T47D (cell line): Measurements from ENCODE around the gene TMEM41B.
"Not testable (repeated sequence)": the region's sequence is repeated elsewhere in the genome, so short reads cannot be mapped to it uniquely, and the experiment has no call there.

ENCODE experiments used
- DNase-seq, 2 experiments: peaks; one replicate each; pipeline versions ENCODE4 v3.0.0 to v3.0.0-alpha.2; 2011 to 2012; ENCODE audit warnings: low read depth in 1 of 2, low spot score in 1 of 2
- JUND ChIP-seq: IDR thresholded peaks from 2 replicates; pipeline ENCODE4 v1.6.1; 2012; ENCODE audit warnings: low read depth
- in situ Hi-C: cut with HindIII; loops from 2 replicates; pipeline ENCODE4 v1.10.0; 2016; ENCODE audit warnings: low sequenced_read_pairs, low pct_unique_long_range_greater_than_20kb

TMEM41B gene

GRCh38 chr11:9264316-9265210 lies 49.8 kb downstream of the TMEM41B start:
- in situ Hi-C loops: no loop called here

GRCh38 chr11:9263840-9264315 lies 50.5 kb downstream of the TMEM41B start:
- TF ChIP-seq JUND: no peak
- in situ Hi-C loops: no loop called here
- DNase-seq: no peak

More at GRCh38 chr11:9264316-9265210, 49.8 kb downstream of the TMEM41B start:
- peak; percentile 13 to 17 for DNase-seq
- TF ChIP-seq JUND: no peak

- DNase-seq, in situ Hi-C loops: not testable (repeated sequence)
Measured at GRCh38 chr11:9260838-9261146, 53.6 kb downstream of the TMEM41B start.

GRCh38 chr11:9259981-9260837 lies 54.2 kb downstream of the TMEM41B start:
- no peak for TF ChIP-seq JUND

GRCh38 chr11:9258279-9258678 lies 56.1 kb downstream of the TMEM41B start:
- in situ Hi-C loops, DNase-seq: not testable (repeated sequence)

More at GRCh38 chr11:9259981-9260837, 54.2 kb downstream of the TMEM41B start:
- DNase-seq: no peak
- in situ Hi-C loops: no loop called here

GRCh38 chr11:9254416-9254815 lies 60.0 kb downstream of the TMEM41B start:
- no peak for DNase-seq
- TF ChIP-seq JUND: no peak
- in situ Hi-C loops: no loop called here

- TF ChIP-seq JUND: no peak
- no peak for DNase-seq
- in situ Hi-C loops: no loop called here
Measured at GRCh38 chr11:9253086-9253485, 61.3 kb downstream of the TMEM41B start.

- in situ Hi-C loops: no loop called here
- no peak for DNase-seq
- no peak for TF ChIP-seq JUND
Measured at GRCh38 chr11:9251311-9251710, 63.1 kb downstream of the TMEM41B start.

GRCh38 chr11:9250139-9250582 lies 64.2 kb downstream of the TMEM41B start:
- in situ Hi-C loops: no loop called here
- DNase-seq: no peak
- no peak for TF ChIP-seq JUND

GRCh38 chr11:9249252-9249651 lies 65.1 kb downstream of the TMEM41B start:
- no peak for TF ChIP-seq JUND
- in situ Hi-C loops: no loop called here
- no peak for DNase-seq

GRCh38 chr11:9247863-9248262 lies 66.5 kb downstream of the TMEM41B start:
- DNase-seq: no peak
- no peak for TF ChIP-seq JUND
- in situ Hi-C loops: no loop called here

- DNase-seq, in situ Hi-C loops: not testable (repeated sequence)
Measured at GRCh38 chr11:9236242-9236641, 78.2 kb downstream of the TMEM41B start.

GRCh38 chr11:9232482-9232881 lies 81.9 kb downstream of the TMEM41B start:
- TF ChIP-seq JUND: no peak
- in situ Hi-C loops: no loop called here
- no peak for DNase-seq
